Myometrial cell (primary cell): ENCODE measurements around the gene MANSC1. TPM values are rescaled to one million over a fixed set of nuclear protein-coding genes. Genes with fewer than 3 reads are reported as not detected.

Experiments
- total RNA-seq: library from RNA; depleted of rRNA; stranded (reverse); fragments of >200 nt; gene quantifications from 2 replicates; pipeline ENCODE4 v1.2.3, GENCODE V29; 2015

MANSC1 gene
- 1.4 and 3.5 TPM in 2 replicates for total RNA-seq

DNA sequence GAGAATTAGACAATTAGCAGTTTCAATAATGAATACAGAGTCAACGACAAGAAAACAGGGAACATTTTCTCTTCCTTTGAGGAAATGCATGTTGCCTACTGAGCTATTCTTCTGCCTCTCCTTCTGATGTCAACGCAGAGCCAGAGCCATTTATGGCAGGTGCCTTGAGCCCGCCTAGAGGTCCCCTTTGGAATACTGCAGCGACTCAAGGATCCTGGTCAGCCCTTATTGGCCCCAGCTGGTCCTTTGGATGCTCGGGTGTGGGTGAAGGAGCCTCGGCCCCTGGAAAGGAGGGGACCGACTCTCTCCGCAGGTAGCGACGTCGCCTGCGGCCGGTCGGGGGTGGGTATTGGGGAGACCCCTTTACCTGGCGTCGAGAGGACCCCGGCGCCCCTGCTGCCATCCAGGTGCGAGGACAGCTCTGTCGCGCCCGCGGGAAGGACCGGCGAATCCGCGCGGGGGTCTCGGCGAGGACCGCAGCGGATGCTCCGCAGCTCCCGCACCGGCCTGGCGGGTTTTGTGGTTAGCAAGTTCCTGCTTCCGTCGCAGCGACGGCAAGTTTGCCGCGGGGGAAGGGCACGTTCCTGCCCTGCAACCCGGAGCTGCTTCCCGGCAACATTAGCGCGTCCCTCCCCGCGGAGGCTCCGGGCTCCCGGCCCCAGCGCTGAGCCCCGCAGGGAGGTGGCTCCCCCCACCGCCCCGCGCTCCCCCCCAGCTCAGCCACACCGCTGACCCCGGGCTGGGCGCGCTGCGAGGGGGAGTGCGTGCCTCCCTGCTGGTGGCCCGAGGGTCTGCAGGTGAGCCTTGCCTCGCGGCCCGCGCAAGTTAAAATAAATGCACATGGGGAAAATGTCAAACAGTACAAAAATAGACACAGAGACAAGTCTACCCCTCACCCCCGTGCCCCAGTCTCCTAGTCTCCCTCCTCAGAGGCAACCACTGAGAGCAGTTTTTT lies at the start of gene MANSC1:
TSS of gene MANSC1 (minus strand) at position 532 of the 955 bp plus-strand sequence. CDS start 6,928 bp downstream, outside the sequence.

GRCh38 chr12:12356896-12357718 lies 7.1 kb upstream of the MANSC1 start, which contains the start of gene BORCS5:
TSS of gene BORCS5 (plus strand) at chr12:12357078. CDS start at chr12:12357452, 374 bp downstream.

Other genes with a start within 250 kb of the MANSC1 start
- 13.1 and 22.5 TPM in 2 replicates for gene LRP6, start 83.2 kb downstream of the MANSC1 start, total RNA-seq
- 17.6 and 25.9 TPM in 2 replicates for gene BORCS5, start 6.8 kb upstream of the MANSC1 start, total RNA-seq
- 4.3 and 7.6 TPM in 2 replicates for gene DUSP16, start 212.6 kb upstream of the MANSC1 start, total RNA-seq